Lower lobe of right lung (tissue), 2 donors: ENCODE results near the gene MED6. TPM values are rescaled to one million over a fixed set of nuclear protein-coding genes. Genes with fewer than 3 reads are reported as not detected.

ENCODE experiments used
- ATAC-seq, 2 donors: fragments of 200-7000 bp; cut with Tn5 transposase; one replicate each; pipeline ENCODE4 v1.9.1; 2020 to 2022; ENCODE audit warnings: mild to moderate bottlenecking in 2 of 2, moderate library complexity in 2 of 2
- DNase-seq: peaks from one replicate; pipeline ENCODE4 v3.0.0-alpha.2; 2020
- H3K27ac ChIP-seq: fragments of 200-600 bp; one replicate; pipeline ENCODE4 v1.8.0; 2022
- H3K27me3 ChIP-seq: fragments of 200-600 bp; one replicate; pipeline ENCODE4 v1.8.0; 2022; ENCODE audit warnings: low read depth
- H3K36me3 ChIP-seq: fragments of 200-600 bp; one replicate; pipeline ENCODE4 v1.8.0; 2022; ENCODE audit warnings: mild to moderate bottlenecking
- H3K4me1 ChIP-seq: fragments of 200-600 bp; one replicate; pipeline ENCODE4 v1.8.0; 2022
- H3K4me3 ChIP-seq: fragments of 200-600 bp; one replicate; pipeline ENCODE4 v1.8.0; 2022; ENCODE audit warnings: mild to moderate bottlenecking
- H3K9me3 ChIP-seq: fragments of 200-600 bp; one replicate; pipeline ENCODE4 v1.8.0; 2022
- intact Hi-C: fragments of 100-400 bp; cut with DNase I; formaldehyde crosslinking; loops from one replicate; pipeline ENCODE4 v1.11.0; 2022
- total RNA-seq: library from RNA; stranded (reverse); fragmentation: NEBNext Ultra II Directional; extraction: Animal tissue kit (Norgen Biotek cat#: 25700); gene quantifications from one replicate; pipeline ENCODE4 v1.2.1, GENCODE V29; 2021
- TF ChIP-seq, protein P1 (sequence below): fragments of 200-600 bp; IDR thresholded peaks from one replicate; pipeline ENCODE4 v1.8.0; 2022; ENCODE audit warnings: antibody characterized with exemption, mild to moderate bottlenecking
- donor health status: DM: no; HTN: yes; CAD: no; lungs with severe emphysema.

Gene MED6
- total RNA-seq, 1 donor from 2014 or later = 28.8 TPM

DNA sequence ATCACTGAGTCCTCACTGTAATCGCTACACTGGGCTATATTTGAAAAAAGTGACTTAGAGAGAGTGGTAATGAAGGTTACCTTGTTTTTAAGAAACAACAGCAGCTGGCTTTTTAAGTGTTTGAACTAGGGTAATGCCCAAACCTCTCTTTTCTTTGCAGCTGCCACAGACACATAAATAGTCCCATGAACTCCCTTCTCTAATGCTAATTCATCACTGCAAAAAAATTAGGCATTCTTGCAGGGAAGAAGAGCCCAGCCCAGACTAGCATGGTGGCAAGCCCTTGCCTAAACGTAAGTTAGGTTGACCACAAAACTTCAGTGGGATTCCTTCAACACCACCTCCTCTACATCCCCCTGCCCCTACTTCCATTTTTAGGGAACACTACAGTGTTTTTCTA is 17.9 kb upstream of the MED6 start:
- TF ChIP-seq, protein P1, sequence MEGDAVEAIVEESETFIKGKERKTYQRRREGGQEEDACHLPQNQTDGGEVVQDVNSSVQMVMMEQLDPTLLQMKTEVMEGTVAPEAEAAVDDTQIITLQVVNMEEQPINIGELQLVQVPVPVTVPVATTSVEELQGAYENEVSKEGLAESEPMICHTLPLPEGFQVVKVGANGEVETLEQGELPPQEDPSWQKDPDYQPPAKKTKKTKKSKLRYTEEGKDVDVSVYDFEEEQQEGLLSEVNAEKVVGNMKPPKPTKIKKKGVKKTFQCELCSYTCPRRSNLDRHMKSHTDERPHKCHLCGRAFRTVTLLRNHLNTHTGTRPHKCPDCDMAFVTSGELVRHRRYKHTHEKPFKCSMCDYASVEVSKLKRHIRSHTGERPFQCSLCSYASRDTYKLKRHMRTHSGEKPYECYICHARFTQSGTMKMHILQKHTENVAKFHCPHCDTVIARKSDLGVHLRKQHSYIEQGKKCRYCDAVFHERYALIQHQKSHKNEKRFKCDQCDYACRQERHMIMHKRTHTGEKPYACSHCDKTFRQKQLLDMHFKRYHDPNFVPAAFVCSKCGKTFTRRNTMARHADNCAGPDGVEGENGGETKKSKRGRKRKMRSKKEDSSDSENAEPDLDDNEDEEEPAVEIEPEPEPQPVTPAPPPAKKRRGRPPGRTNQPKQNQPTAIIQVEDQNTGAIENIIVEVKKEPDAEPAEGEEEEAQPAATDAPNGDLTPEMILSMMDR = no peak

DNA sequence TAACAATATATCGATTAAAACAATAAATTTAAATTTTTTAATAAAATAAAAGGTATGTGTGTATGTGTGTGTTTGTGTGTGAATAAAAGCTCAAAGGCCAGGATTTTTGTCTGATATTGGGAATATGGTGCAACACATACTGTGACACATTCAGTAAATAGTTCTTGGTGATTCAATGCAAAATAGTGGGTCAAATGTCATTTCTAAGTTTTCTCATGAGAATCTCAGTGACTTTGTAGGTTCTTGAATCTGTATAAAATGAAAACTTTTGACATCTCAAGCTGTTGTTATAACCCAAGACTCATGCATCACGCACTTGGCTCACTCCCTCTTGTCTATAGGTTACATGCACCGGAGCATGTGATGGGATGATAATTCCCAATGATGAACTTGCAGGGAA is 16.2 kb upstream of the MED6 start:
- Histone ChIP-seq H3K9me3 (no peaks in the 10 kb centered on the region), H3K4me1 (no peaks in the 10 kb centered on the region), H3K27me3 (no peaks in the 10 kb centered on the region), H3K4me3 (no peak overlapping the region), H3K27ac (no peak overlapping the region), H3K36me3 (no peaks in the 10 kb centered on the region)
- intact Hi-C loops = no loop called here
- DNase-seq (no peak), ATAC-seq (no peak)
- TF ChIP-seq, protein P1 = no peak

More for the DNA sequence above, 17.9 kb upstream of the MED6 start:
- H3K27me3 ChIP-seq = no peaks in the 10 kb centered on the region
- intact Hi-C loops = no loop called here
- H3K4me1 ChIP-seq = no peaks in the 10 kb centered on the region
- H3K27ac ChIP-seq = no peak overlapping the region
- no peaks in the 10 kb centered on the region for H3K36me3 ChIP-seq
- ATAC-seq (no peak), DNase-seq (no peak)
- no peaks in the 10 kb centered on the region for H3K9me3 ChIP-seq
- no peak overlapping the region for H3K4me3 ChIP-seq

DNA sequence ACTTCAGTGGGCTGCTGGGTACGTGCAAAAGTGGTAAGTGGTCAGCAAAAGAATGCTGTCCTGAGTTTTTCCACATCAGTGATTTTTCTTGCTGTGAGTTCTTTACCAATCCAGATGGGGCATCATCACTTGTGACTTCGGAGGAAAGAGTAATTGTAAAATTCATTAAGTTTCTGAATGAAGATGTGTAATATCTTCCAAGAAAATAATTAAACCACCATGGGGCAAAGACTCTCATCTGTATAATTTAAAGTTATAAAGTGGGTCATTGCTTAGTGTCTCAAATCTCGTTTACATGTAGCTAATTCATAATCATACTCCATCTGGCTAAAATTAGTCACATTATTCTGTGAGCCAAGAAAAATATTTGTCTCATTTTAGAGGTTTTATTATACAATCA is 10.8 kb upstream of the MED6 start:
- Histone ChIP-seq H3K27me3 (peaks cover 19% of the 10 kb centered on the region), H3K9me3 (no peaks in the 10 kb centered on the region), H3K36me3 (no peaks in the 10 kb centered on the region), H3K27ac (no peak overlapping the region), H3K4me3 (no peak overlapping the region), H3K4me1 (no peaks in the 10 kb centered on the region)
- TF ChIP-seq, protein P1 = no peak
- ATAC-seq (no peak), DNase-seq (no peak)
- intact Hi-C loops = no loop called here

DNA sequence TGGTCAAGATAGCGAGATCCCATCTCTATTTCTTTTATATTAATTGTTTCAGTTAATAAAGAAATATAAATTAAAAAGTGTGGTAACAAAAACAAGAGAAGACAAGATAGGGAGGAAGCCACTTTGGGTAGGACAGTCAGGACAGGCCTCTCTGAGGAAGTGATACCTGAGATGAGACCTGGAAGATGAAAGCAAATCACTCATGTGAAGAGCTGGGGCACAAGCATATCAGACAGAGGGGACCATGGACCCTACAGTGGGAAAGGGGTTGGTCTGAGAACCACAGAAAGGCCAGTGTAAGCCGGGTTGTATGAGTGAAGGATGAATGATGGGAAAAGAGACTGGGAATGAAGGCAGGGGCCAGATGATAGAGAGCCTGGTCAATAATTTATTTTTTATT is 1.8 kb upstream of the MED6 start:
- H3K27me3 ChIP-seq = peaks cover 8% of the 10 kb centered on the region
- TF ChIP-seq, protein P1 = no peak
- H3K4me1 ChIP-seq = peaks cover 23% of the 10 kb centered on the region
- DNase-seq = no peak
- ATAC-seq = no peak
- intact Hi-C loops = no loop called here
- peaks cover 4% of the 10 kb centered on the region for H3K36me3 ChIP-seq
- H3K9me3 ChIP-seq = no peaks in the 10 kb centered on the region
- no peak overlapping the region for H3K4me3 ChIP-seq
- no peak overlapping the region for H3K27ac ChIP-seq

DNA sequence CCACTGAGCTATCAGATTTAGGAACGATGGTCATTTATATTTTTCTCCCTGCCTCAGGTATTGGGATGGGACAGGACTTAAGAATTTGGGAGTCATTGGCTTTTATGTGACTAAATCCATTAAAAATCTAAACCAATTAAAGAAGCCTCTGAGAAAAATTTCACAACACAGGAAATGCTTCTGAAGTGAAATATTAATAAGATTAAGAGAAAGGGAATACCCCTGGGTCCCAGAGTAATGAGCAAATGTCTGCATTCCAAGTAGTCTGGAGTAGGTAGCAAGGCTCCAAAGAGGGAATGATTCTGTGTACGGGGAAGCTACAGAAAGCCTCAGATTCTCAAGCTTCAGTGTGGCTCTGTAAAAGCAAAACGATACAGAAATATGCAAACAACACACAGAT is 707 bp upstream of the MED6 start:
- peaks cover 14% of the 10 kb centered on the region for H3K36me3 ChIP-seq
- TF ChIP-seq, protein P1 = no peak
- peaks cover 1% of the 10 kb centered on the region for H3K27me3 ChIP-seq
- ATAC-seq (peak in 1 of 2 donors; percentile 59), DNase-seq (no peak)
- intact Hi-C loops = no loop called here
- H3K9me3 ChIP-seq = no peaks in the 10 kb centered on the region
- peak overlapping the region; percentile 24 for H3K27ac ChIP-seq
- H3K4me1 ChIP-seq = peaks cover 23% of the 10 kb centered on the region
- H3K4me3 ChIP-seq = peak overlapping the region; percentile 64

DNA sequence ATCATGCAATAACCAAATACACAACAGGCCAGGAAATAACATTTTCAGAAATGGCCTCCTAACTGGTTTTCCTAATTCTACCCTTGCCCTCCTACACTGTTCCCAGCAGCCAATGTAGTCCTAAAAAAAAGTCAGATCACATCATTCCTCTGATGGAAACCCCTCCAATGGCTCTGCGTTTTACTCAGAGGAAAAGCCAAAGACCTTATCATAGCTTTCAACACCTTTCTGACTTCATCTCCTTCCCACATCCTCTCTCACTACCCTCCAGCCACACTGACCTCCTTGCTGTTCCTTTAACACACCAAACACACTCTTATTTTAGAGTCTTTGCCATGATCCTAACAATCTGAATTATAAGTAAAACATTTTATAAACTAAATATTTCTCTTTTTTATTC is 1.1 kb downstream of the MED6 start:
- Histone ChIP-seq H3K9me3 (no peaks in the 10 kb centered on the region), H3K27me3 (no peaks in the 10 kb centered on the region), H3K4me1 (peaks cover 23% of the 10 kb centered on the region), H3K36me3 (peaks cover 32% of the 10 kb centered on the region), H3K4me3 (peak overlapping the region; percentile 64), H3K27ac (no peak overlapping the region)
- DNase-seq (no peak), ATAC-seq (no peak)
- TF ChIP-seq, protein P1 = no peak
- intact Hi-C loops = no loop called here
